Measurements from ENCODE around the gene PCNX1. TPM values are rescaled to one million over a fixed set of nuclear protein-coding genes. Genes with fewer than 3 reads are reported as not detected.

PCNX1 gene
- total RNA-seq, 1 donor from 2014 or later, result 18.0 TPM

- no peak overlapping the region for H3K4me3 ChIP-seq (ENCODE audit: low read depth, low read length)
- no peak for TF ChIP-seq CTCF (conservative IDR thresholded peaks at IDR 0.05; ENCODE audit: low read depth, low read length)
- no peak for DNase-seq (ENCODE audit: low read depth)
Measured at GRCh38 chr14:70916799-70917198, 9.5 kb downstream of the PCNX1 start.

- no peak for DNase-seq (ENCODE audit: low read depth)
- H3K4me3 ChIP-seq (ENCODE audit: low read depth, low read length), result no peak overlapping the region
- no peak for TF ChIP-seq CTCF (conservative IDR thresholded peaks at IDR 0.05; ENCODE audit: low read depth, low read length)
Measured at GRCh38 chr14:70917633-70918032, 10.4 kb downstream of the PCNX1 start.

- no peak for TF ChIP-seq CTCF (conservative IDR thresholded peaks at IDR 0.05; ENCODE audit: low read depth, low read length)
- DNase-seq (ENCODE audit: low read depth), result no peak
- H3K4me3 ChIP-seq (ENCODE audit: low read depth, low read length), result no peak overlapping the region
Measured at GRCh38 chr14:70919774-70920173, 12.5 kb downstream of the PCNX1 start.

DNA sequence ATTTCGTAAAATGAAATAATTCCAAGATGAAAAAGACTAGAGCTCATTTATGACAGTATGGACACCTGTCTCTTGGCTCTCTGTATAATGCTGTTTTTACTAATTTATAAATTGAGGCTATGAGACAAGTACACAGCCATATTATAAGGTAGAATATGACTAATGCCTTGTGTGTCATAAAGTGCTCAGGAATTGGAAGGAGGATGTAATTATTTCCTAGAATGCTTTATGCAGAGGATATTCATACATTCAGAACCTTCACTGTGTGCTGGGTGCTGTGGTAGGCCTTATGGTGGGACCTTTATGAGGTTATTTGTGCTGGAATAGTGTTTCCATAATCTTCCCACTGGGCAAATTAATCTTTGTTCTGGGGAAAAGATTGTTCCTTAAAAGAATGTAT is 13.3 kb downstream of the PCNX1 start:
- no peak for TF ChIP-seq CTCF (conservative IDR thresholded peaks at IDR 0.05; ENCODE audit: low read depth, low read length)
- no peak overlapping the region for H3K4me3 ChIP-seq (ENCODE audit: low read depth, low read length)
- no peak for DNase-seq (ENCODE audit: low read depth)

GRCh38 chr14:70921669-70922068 is 14.4 kb downstream of the PCNX1 start:
- H3K4me3 ChIP-seq (ENCODE audit: low read depth, low read length), result no peak overlapping the region
- no peak for DNase-seq (ENCODE audit: low read depth)
- TF ChIP-seq CTCF (conservative IDR thresholded peaks at IDR 0.05; ENCODE audit: low read depth, low read length), result no peak

DNA sequence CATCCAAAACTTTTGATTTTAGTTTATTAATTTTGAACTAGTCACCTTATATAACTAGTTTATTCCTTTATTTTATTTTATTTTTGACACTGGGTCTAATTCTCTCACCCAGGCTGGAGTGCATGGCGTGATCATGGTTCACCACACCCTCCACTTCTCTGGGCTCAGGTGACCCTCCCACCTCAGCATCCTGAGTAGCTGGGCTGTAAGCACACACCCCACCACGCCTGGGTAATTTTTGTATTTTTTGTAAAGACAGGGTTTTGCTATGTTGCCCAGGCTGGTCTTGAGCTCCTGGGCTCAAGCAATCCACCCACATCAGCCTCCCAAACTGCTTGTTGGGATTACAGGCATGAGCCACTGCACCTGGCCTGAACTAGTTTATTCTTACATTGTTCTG is 17.3 kb downstream of the PCNX1 start:
- no peak overlapping the region for H3K4me3 ChIP-seq (ENCODE audit: low read depth, low read length)
- no peak for DNase-seq (ENCODE audit: low read depth)
- no peak for TF ChIP-seq CTCF (conservative IDR thresholded peaks at IDR 0.05; ENCODE audit: low read depth, low read length)

- TF ChIP-seq CTCF (conservative IDR thresholded peaks at IDR 0.05; ENCODE audit: low read depth, low read length), result no peak
- no peak for DNase-seq (ENCODE audit: low read depth)
- no peak overlapping the region for H3K4me3 ChIP-seq (ENCODE audit: low read depth, low read length)
Measured at GRCh38 chr14:70926235-70926830, 19.1 kb downstream of the PCNX1 start.

All from epithelial cell of proximal tubule (primary cell).